GM19238 (cell line): ENCODE data around the gene TMPRSS11B.
"Not testable (repeated sequence)": the region's sequence is repeated elsewhere in the genome, so short reads cannot be mapped to it uniquely, and the experiment has no call there.

Experiments
- DNase-seq: peaks from one replicate; pipeline ENCODE4 v3.0.0; 2011; ENCODE audit warnings: low spot score; ENCODE audit not compliant: insufficient read length

Gene TMPRSS11B

GRCh38 chr4:68228568-68228967 lies 16.9 kb downstream of the TMPRSS11B start:
- no peak for DNase-seq

DNA sequence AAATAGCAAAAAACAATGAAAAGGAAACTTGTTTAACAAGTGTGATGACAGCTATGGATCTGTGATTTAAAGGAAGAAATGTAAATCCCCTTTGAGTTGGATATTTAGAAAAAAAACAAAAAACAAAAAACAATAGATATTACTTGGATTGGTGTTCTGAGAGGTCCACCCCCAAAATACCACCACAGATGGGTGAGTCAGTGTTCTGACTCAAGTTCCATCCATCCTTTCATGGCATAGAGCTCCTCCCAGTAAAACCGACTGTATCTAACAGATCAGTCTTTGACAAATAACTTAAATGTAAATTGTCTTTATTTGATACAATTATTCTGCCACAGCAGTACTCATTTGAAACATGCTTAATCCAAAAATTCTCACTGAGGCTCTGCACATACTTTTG lies 27.4 kb downstream of the TMPRSS11B start:
- no peak for DNase-seq

DNA sequence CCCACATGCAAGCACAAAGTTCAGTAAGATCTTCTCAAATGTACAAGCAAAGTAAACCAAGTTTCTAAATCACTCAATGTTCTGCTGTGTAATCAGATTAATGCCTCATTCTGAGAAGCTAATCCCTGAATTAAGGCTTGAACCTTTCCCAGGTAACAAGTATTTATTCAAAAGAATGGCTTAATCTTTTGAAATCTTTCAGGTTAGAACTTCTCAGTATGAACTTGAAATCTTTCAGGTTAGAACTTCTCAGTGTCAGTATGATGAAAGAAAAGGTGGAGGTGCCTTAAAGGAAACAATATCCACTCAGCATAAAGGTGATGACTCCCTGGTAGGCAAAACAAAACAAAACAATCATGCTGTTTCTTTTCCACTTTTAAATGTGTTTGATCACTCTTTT lies 29.0 kb downstream of the TMPRSS11B start:
- no peak for DNase-seq

GRCh38 chr4:68209003-68209402 lies 36.5 kb downstream of the TMPRSS11B start:
- DNase-seq: no peak

- DNase-seq: not testable (repeated sequence)
Observed at GRCh38 chr4:68194305-68194704, 51.2 kb downstream of the TMPRSS11B start.

- DNase-seq: no peak
Observed at GRCh38 chr4:68193194-68193593, 52.3 kb downstream of the TMPRSS11B start.

DNA sequence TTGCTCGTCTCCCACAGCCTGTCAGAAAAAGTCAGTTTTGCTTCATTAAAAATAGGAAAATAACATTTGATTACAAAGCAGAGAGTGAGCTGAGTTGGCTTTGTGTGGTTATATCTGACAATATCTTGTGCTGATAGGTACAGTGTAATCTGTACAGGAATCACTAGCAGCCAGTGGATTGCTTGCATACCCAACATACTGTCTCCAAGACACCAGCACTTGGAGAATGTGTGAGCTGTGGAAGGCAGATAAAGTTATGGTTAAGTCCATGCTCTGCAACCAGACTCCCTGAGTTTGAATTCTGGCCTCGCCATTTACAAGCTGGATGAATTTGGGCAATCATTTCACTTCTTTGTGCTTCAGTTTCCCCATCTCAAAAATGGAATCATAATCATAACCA lies 58.3 kb downstream of the TMPRSS11B start:
- no peak for DNase-seq

- no peak for DNase-seq
Observed at GRCh38 chr4:68184923-68185322, 60.6 kb downstream of the TMPRSS11B start.

- no peak for DNase-seq
Observed at GRCh38 chr4:68183417-68183816, 62.1 kb downstream of the TMPRSS11B start.

DNA sequence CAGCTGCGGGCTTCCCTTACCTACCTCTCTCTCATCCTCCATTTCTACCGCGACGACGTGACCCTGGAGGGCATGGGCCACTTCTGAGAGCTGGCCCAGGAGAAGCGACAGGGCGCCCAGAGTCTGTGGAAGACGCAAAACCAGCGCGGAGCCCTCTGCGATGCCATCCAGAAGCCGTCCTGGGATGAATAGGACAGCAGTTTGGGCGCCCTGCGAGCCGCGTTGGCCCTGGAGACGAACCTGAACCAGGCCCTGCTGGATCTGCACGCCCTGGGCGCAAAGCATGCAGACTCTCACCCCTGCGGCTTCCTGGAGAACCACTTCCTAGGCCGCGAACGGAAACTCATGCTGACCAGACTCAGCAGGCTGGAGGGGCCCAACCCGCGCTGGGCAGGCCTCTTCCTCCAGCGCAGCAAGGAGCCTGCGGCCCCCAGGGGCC lies 63.1 kb downstream of the TMPRSS11B start:
- no peak for DNase-seq

GRCh38 chr4:68180849-68181526 lies 64.5 kb downstream of the TMPRSS11B start:
- no peak for DNase-seq

- DNase-seq: no peak
Observed at GRCh38 chr4:68176904-68177303, 68.6 kb downstream of the TMPRSS11B start.
